GM21390 (cell line): Measurements from ENCODE around the gene ZNF546.
"Not testable (repeated sequence)": the region's sequence is repeated elsewhere in the genome, so short reads cannot be mapped to it uniquely, and the experiment has no call there.

Experiments used
- ATAC-seq: cut with Tn5 transposase; IDR thresholded peaks from one replicate; pipeline ENCODE4 v1.9.1; 2021; ENCODE audit not compliant: unreplicated experiment

Gene ZNF546

DNA sequence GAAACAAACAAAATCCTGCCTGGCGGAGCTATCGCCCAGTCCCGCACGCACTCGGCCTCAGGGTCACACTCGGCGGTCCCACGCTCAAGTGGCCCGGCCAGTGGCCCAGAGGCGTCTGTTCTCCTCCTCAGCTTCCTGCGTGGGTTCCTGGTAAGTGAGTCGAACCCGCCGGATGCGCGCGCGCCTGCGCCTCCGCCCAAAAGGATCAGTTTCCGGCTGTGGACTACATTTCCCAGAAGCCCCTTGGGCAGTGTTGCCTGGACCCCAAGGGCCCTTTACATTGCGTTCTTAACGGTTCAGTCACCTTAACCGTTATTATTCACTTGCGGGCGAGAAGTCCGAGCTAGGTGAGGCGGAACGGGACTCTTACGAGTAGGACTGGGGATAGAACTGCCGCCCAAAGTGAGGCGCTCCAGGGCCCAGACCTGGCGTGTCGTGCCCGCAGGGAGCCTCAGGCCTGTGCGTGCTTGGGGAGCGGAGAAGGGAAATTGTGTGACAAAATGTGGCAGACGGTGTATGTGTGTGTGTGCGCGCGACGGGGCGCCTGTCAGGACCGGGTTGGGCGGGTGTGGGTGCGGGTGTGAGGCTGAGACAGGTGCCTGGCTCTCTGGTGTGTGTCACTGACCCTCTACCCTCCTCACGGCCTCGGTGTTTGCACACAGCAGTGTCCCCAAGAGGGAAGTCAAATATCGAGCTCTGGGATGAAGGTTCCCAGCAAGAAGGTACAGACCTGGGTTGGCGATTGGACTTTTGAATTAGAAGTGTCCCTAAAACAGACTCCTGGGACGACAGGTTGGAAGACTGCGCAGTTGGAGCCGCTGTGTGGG, at the start of gene ZNF546:
ZNF546 (plus strand) TSS at position 250 of the 827 bp plus-strand sequence. CDS start 1,267 bp downstream, outside the sequence.
- peak; percentile 88 for ATAC-seq

GRCh38 chr19:39949026-39949747, 47.7 kb upstream of the ZNF546 start:
- no peak for ATAC-seq

- no peak for ATAC-seq
Observed at GRCh38 chr19:39951065-39951650, 45.7 kb upstream of the ZNF546 start.

- ATAC-seq: no peak
Observed at GRCh38 chr19:39951686-39952085, 45.2 kb upstream of the ZNF546 start.

DNA sequence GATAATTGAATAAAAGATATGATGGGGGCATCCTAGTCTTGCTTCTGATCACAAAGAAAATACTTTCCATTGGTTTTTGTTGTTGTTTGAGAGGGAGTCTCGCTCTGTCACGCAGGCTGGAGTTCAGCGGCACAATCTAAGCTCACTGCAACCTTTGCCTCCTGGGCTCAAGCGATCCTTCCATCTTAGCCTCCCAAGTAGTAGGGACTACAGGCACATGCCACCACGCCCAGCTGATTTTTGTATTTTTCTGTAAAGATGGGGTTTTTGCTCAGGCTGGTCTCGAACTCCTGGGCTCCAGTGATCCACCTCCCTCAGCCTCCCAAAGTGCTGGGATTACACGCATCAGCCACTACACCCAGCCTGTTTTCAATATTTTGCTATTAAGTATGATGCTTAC, 42.9 kb upstream of the ZNF546 start:
- ATAC-seq: no peak

DNA sequence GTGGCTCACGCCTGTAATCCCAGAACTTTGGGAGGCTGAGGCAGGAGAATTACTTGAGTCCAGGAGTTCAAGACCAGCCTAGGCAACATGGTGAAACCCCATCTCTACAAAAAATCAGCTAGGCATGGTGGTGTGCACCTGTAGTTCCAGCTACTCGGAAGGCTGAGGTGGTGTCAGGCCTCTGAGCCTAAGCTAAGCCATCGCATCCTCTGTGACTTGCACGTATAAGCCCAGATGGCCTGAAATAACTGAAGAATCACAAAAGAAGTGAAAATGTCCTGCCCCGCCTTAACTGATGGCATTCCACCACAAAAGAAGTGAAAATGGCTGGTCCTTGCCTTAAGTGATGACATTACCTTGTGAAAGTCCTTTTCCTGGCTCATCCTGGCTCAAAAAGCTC, 39.0 kb upstream of the ZNF546 start:
- not testable (repeated sequence) for ATAC-seq

DNA sequence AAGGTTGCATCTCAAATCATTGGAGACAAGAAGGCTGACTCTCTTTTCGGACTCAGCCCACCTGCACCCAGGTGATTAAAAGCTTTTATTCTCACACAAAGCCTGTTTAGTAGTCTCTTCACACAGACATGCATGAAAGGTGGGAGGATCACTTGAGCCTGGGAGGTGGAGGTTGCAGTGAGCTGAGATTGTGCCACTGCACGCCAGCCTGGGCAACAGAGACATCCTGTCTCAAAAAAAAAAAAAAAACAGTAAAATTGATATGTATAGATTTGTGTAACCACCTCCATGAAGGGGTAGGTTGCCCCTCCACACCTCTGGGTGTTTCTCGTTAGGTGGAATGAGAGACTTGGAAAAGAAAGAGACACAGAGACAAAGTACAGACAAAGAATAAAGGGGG, 37.9 kb upstream of the ZNF546 start:
- not testable (repeated sequence) for ATAC-seq

DNA sequence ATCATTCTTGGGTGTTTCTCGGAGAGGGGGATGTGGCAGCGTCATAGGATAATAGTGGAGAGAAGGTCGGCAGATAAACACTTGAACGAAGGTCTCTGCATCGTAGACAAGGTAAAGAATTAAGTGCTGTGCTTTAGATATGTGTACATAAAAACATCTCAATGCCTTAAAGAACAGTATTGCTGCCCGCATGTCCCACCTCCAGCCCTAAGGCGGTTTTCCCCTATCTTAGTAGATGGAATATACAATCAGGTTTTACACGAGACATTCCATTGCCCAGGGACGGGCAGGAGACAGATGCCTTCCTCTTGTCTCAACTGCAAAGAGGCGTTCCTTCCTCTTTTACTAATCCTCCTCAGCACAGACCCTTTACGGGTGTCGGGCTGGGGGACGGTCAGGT, 37.5 kb upstream of the ZNF546 start:
- ATAC-seq: not testable (repeated sequence)

DNA sequence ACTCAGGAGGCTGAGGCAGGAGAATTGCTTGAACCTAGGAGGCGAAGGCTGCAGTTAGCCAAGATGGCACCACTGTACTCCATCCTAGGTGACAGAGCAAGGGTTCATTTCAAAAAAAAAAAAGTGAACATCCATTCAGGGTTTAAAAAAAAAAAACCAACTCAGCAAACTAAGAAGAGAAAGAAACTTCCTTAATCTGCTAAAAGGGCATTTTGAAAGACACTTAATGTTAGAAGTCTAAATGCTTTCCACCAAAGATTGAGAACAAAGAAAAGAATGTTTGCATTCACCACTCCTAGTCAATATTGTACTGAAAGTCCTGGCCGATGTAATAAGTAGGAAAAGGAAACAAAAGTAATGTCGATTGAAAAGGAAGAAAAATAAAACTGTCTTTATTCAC, 33.0 kb upstream of the ZNF546 start:
- no peak for ATAC-seq

GRCh38 chr19:39966617-39967016, 30.2 kb upstream of the ZNF546 start:
- ATAC-seq: no peak

GRCh38 chr19:39967561-39967960, 29.3 kb upstream of the ZNF546 start:
- no peak for ATAC-seq

- ATAC-seq: no peak
Observed at GRCh38 chr19:39968789-39969188, 28.1 kb upstream of the ZNF546 start.

GRCh38 chr19:39969266-39969665, 27.6 kb upstream of the ZNF546 start:
- ATAC-seq: no peak

DNA sequence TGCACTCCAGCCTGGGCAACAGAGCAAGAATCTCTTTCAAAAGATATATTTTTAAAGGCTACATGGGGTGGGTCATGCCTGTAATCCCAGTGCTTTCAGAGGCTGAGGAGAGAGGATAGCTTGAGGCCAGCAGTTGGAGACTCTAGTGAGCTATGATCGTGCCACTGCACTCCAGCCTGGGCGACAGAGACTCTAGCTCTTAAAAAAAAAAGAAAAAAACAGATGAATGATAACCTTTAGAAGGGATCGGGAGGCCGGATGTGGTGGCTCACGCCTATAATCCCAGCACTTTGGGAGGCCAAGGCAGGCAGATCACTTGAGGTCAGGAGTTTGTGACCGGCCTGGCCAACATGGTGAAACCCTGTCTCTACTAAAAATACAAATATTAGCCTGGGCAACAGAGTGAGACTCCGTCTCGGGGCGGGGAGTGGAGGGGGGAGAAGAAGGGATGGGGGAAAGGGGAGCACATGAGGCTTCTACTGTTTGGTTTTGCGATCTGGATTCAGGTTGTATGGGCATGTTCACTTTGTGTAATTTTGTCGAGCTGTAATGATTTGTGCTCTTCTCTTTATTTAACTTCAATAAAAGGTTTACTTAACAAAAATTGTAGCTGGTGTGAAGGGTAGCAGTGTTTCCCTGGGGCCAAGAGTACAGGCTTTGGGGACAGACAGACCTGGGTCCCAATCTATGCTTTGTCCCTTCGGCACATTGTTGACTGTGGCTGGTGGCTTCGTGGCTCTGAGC, 27.0 kb upstream of the ZNF546 start:
- ATAC-seq: no peak

DNA sequence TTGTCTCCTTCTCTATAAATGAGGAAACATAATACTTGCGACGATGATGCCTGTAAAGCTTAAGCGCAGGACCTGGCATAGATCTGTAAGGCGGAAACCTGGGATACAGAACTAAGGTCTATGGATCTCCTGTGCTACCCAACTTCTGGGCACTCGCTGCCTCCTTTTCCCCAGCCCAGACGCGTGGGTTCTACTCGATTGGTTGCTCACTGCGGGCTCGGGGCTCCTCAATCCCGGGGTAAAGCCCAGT, 26.5 kb upstream of the ZNF546 start:
- peak; percentile 13 for ATAC-seq

GRCh38 chr19:39970675-39971379, 26.0 kb upstream of the ZNF546 start, which contains the start of gene PSMC4:
Gene PSMC4 (plus strand): TSS chr19:39971165. CDS start chr19:39971203, 38 bp downstream.
- ATAC-seq: peak; percentile 94

GRCh38 chr19:39971380-39972035, 25.4 kb upstream of the ZNF546 start:
- ATAC-seq: no peak

DNA sequence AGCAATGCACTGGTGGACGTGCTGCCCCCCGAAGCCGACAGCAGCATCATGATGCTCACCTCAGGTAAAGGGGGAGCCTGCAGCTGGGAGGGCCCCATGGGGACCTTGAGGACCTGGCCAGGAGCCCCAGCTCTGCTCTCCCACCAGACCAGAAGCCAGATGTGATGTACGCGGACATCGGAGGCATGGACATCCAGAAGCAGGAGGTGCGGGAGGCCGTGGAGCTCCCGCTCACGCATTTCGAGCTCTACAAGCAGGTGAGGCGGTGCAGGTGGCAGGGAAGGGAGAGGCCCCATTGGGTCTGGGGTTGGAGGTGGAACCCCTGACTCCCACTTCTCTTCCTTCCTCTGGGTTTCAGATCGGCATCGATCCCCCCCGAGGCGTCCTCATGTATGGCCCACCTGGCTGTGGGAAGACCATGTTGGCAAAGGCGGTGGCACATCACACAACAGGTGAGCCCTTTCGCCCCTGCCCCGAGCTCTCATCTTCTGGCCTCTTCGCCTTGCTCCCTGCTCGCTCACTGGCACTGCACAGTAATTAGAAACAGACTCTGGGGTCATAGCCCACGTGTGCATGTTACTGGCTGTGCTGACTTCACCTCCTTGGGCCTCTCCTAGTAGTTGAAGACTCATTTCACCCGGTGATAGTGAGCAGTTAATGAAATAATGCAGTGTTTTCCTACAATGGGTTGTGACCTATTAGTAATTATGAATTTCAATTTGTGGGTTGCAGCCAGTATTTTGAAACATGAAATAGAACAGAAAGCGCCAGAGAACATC, 22.3 kb upstream of the ZNF546 start:
- no peak for ATAC-seq

DNA sequence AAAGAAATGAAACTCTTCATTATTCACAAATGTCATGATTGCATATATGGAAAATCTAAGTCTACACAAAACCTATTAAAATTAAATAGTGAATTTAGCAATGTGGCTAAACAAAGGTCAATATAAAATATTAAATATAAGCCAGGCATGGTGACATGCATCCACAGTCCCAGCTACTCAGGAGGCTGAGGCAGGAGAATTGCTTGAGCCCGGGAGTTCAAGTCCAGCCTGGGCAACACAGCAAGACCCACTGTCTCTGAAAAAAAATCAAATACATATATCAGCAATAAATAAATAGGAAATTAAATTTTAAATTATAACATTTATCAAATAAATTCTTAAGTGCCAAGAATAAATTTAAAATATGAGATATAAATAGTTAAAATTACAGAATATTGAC, 14.0 kb upstream of the ZNF546 start:
- ATAC-seq: no peak
